ENCODE data around the gene ZNF532. TPM values are rescaled to one million over a fixed set of nuclear protein-coding genes. Genes with fewer than 3 reads are reported as not detected.

ZNF532 gene
- total and polyA plus RNA-seq, 2 donors (not counting 3 experiments of a cell fraction or from before 2014, with no cell fraction given), result 42.3 to 70.1 TPM

- no peaks in the 10 kb centered on the region for H3K9me1 ChIP-seq (replicated peaks; ENCODE audit: control insufficient read depth, extremely low read depth, insufficient read depth, low read length)
- no peak for TF ChIP-seq GATA2 (IDR thresholded peaks at IDR 0.05; ENCODE audit: insufficient read depth, insufficient read length, low read depth, low read length)
- no peak for TF ChIP-seq JUN (IDR thresholded peaks at IDR 0.05; ENCODE audit: borderline replicate concordance, insufficient read depth, insufficient read length, low read depth)
- ChIA-PET POLR2A (interaction anchor here (0.7 kb wide), 1 partner anchor 95 kb away, joined by 3 read pairs; no protein-coding TSS in a partner anchor), CTCF (interaction anchor here (1.0 to 1.3 kb wide), 2 partner anchors 9 to 18 kb away, joined by 3 read pairs; no protein-coding TSS in a partner anchor)
- no peak overlapping the region for H3K27ac ChIP-seq (ENCODE audit: insufficient read depth, low read depth, low read length)
- no peak overlapping the region for H3K4me3 ChIP-seq (replicated peaks in 1 of 3; ENCODE audit: insufficient read depth in 1 of 3, low read depth in 1 of 3, low read length in 3 of 3)
- no peak overlapping the region for H3K4me2 ChIP-seq (ENCODE audit: insufficient read depth, low read length)
- H2AFZ ChIP-seq (ENCODE audit: low read depth, low read length), result no peak overlapping the region
- no peaks in the 10 kb centered on the region for H3K4me1 ChIP-seq (ENCODE audit: control insufficient read depth, extremely low read depth, insufficient read depth, low read length)
- dilution Hi-C loops (cut with MboI; ENCODE audit: extremely low pct_ligation_motif_present, low sequenced_read_pairs) (no loop called here), intact Hi-C loops (cut with micrococcal nuclease) (no loop called here)
- FAIRE-seq, result no peak
- H3K27me3 ChIP-seq (ENCODE audit: control insufficient read depth in 2 of 2, insufficient read depth in 2 of 2, low read length in 2 of 2), result no peaks in the 10 kb centered on the region
- no peak for DNase-seq (ENCODE audit: low read depth, low spot score)
- no peaks in the 10 kb centered on the region for H3K36me3 ChIP-seq (ENCODE audit: control insufficient read depth in 2 of 2, extremely low read depth in 1 of 2, insufficient read depth in 2 of 2, low read length in 2 of 2)
- BruUV-seq (replicated peaks), result no TSS peak
- no peaks in the 10 kb centered on the region for H4K20me1 ChIP-seq (replicated peaks; ENCODE audit: control insufficient read depth, extremely low read depth, insufficient read depth, low read length)
- no peak overlapping the region for H3K9ac ChIP-seq (replicated peaks; ENCODE audit: extremely low read depth, insufficient read depth, low read length)
- no peaks in the 10 kb centered on the region for H3K79me2 ChIP-seq (ENCODE audit: control insufficient read depth, insufficient read depth, low read length)
- H3K9me3 ChIP-seq (replicated peaks; ENCODE audit: control insufficient read depth, insufficient read depth, low read length), result no peaks in the 10 kb centered on the region
These were observed 21.5 kb upstream of the ZNF532 start for GRCh38 chr18:58842978-58843687.

GRCh38 chr18:58843688-58844035, 21.0 kb upstream of the ZNF532 start:
- no peaks in the 10 kb centered on the region for H4K20me1 ChIP-seq (replicated peaks; ENCODE audit: control insufficient read depth, extremely low read depth, insufficient read depth, low read length)
- H3K4me2 ChIP-seq (ENCODE audit: insufficient read depth, low read length), result no peak overlapping the region
- dilution Hi-C loops (cut with MboI; ENCODE audit: extremely low pct_ligation_motif_present, low sequenced_read_pairs) (no loop called here), intact Hi-C loops (cut with micrococcal nuclease) (no loop called here)
- no peak overlapping the region for H3K4me3 ChIP-seq (replicated peaks in 1 of 3; ENCODE audit: insufficient read depth in 1 of 3, low read depth in 1 of 3, low read length in 3 of 3)
- H3K4me1 ChIP-seq (ENCODE audit: control insufficient read depth, extremely low read depth, insufficient read depth, low read length), result no peaks in the 10 kb centered on the region
- TF ChIP-seq POLR2A (IDR thresholded peaks at IDR 0.05; ENCODE audit: low read depth, low read length) (no peak), EZH2 (IDR thresholded peaks at IDR 0.05; ENCODE audit: borderline replicate concordance, low read depth, low read length, severe bottlenecking) (no peak), FOS (IDR thresholded peaks at IDR 0.05; ENCODE audit: borderline replicate concordance, insufficient read depth, low read length) (no peak), MYC (IDR thresholded peaks at IDR 0.05; ENCODE audit: low read depth, low read length) (no peak), MAX (IDR thresholded peaks at IDR 0.05; ENCODE audit: insufficient read depth, insufficient read length) (no peak), JUN (IDR thresholded peaks at IDR 0.05; ENCODE audit: borderline replicate concordance, insufficient read depth, insufficient read length, low read depth) (no peak), GATA2 (IDR thresholded peaks at IDR 0.05; ENCODE audit: insufficient read depth, insufficient read length, low read depth, low read length) (no peak), CTCF (IDR thresholded peaks at IDR 0.05; ENCODE audit: extremely low read depth in 1 of 2, insufficient read depth in 1 of 2, low read depth in 1 of 2, low read length in 2 of 2) (no peak), POLR2AphosphoS5 (IDR thresholded peaks at IDR 0.05; ENCODE audit: insufficient read depth, low read depth, low read length) (no peak)
- POLR2A ChIA-PET, result interaction anchor here (0.7 kb wide), 1 partner anchor 94 kb away, joined by 3 read pairs; no protein-coding TSS in a partner anchor
- BruUV-seq (replicated peaks), result no TSS peak
- FAIRE-seq (no peak), DNase-seq (ENCODE audit: low read depth, low spot score) (no peak)
- CTCF ChIA-PET, result interaction anchor here (1.0 to 1.3 kb wide), 2 partner anchors 9 to 227 kb away, joined by 3 to 4 read pairs; no protein-coding TSS in a partner anchor
- no peaks in the 10 kb centered on the region for H3K9me3 ChIP-seq (replicated peaks; ENCODE audit: control insufficient read depth, insufficient read depth, low read length)
- no peaks in the 10 kb centered on the region for H3K79me2 ChIP-seq (ENCODE audit: control insufficient read depth, insufficient read depth, low read length)
- no peaks in the 10 kb centered on the region for H3K27me3 ChIP-seq (ENCODE audit: control insufficient read depth in 2 of 2, insufficient read depth in 2 of 2, low read length in 2 of 2)
- H3K9ac ChIP-seq (replicated peaks; ENCODE audit: extremely low read depth, insufficient read depth, low read length), result no peak overlapping the region
- no peak overlapping the region for H3K27ac ChIP-seq (ENCODE audit: insufficient read depth, low read depth, low read length)
- no peak overlapping the region for H2AFZ ChIP-seq (ENCODE audit: low read depth, low read length)
- no peaks in the 10 kb centered on the region for H3K9me1 ChIP-seq (replicated peaks; ENCODE audit: control insufficient read depth, extremely low read depth, insufficient read depth, low read length)
- no peaks in the 10 kb centered on the region for H3K36me3 ChIP-seq (ENCODE audit: control insufficient read depth in 2 of 2, extremely low read depth in 1 of 2, insufficient read depth in 2 of 2, low read length in 2 of 2)
